Colonic mucosa (tissue), 4 donors: ENCODE data around the gene SIGLEC6. TPM values are rescaled to one million over a fixed set of nuclear protein-coding genes. Genes with fewer than 3 reads are reported as not detected.

Experiments used
- DNase-seq: peaks from one replicate; pipeline ENCODE4 v3.0.0-alpha.2; 2020
- H3K27ac ChIP-seq: fragments of 200-600 bp; one replicate; pipeline ENCODE4 v1.8.0; 2021
- H3K27me3 ChIP-seq: fragments of 200-600 bp; one replicate; pipeline ENCODE4 v1.8.0; 2021
- H3K36me3 ChIP-seq: fragments of 200-600 bp; one replicate; pipeline ENCODE4 v1.8.0; 2021
- H3K4me1 ChIP-seq: fragments of 200-600 bp; one replicate; pipeline ENCODE4 v1.8.0; 2021; ENCODE audit warnings: mild to moderate bottlenecking
- H3K4me3 ChIP-seq: fragments of 200-600 bp; one replicate; pipeline ENCODE4 v1.8.0; 2021
- H3K9ac ChIP-seq, 2 donors: one replicate each; pipeline ENCODE4 v1.7.0; 2013; ENCODE audit warnings: control low read depth in 2 of 2, low read depth in 2 of 2, low read length in 2 of 2
- H3K9me3 ChIP-seq: fragments of 200-600 bp; one replicate; pipeline ENCODE4 v1.8.0; 2021
- intact Hi-C: fragments of 100-400 bp; cut with DNase I; formaldehyde crosslinking; loops from one replicate; pipeline ENCODE4 v1.14.1; 2022
- total RNA-seq, 2 donors: library from RNA; stranded (reverse); fragmentation: NEBNext Ultra II Directional in 1 of 2; extraction: Animal tissue kit (Norgen Biotek cat#: 25700) in 1 of 2; gene quantifications; one replicate each; pipeline ENCODE4 v1.2.1, GENCODE V29; 2021
- TF ChIP-seq, protein P1 (sequence below): fragments of 200-600 bp; IDR thresholded peaks from one replicate; pipeline ENCODE4 v1.8.0; 2022; ENCODE audit warnings: antibody characterized with exemption, mild to moderate bottlenecking
- donor health status: healthy.
- donor health status: DM: no; HTN: no; CAD: no.
- donor health status: DM: no; HTN: no; CAD: no.

SIGLEC6 gene
- total RNA-seq, result 1 to 10 TPM in 1 of 2 donors, under 1 TPM in 1; 0.98 to 1.9 TPM

DNA sequence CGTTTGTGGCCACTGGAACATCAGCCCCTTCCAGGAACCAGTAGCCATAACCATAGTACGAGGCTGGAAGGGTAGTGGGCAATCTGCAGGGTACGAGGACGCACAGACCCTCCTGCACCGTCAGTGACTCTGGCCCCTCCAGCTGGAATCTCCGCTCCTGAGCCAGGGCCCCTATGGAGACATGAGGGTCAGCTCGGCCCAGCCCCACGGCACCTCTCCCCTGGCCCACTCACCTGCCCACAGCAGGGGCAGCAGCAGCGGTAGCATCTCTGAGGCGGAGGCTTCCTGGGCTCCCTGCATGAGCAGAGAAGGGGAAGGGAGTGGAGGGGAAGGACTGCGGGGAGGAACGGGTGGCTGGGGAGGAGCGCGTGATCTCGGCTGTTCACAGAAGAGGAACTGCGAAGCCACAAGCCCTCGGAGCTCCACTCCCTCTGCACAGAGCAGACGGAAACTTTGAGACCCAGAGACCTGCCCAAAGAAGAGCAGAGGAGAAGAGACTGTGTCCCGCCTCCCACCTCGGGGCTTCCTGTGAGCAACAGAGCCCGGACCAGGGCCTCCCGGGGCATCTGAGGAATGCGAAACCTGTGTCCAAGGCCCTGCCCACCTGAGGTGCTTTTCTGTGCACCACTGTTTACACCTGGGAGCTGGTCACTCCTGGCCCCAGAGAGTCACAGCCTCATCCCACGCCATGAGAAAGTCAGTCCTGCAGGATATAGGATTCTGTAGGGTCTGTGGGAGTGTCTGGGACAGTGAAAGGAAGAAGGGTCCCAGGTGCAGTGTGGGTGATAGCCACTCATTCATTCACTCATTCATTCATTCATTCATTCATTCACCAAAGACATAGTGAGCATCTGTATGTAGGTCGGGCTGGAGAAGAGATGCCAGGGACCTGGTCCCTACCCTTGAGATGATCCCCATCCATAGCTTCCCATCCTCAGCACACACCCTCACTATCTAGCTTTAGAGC, at the start of gene SIGLEC6:
Gene SIGLEC6 (minus strand): TSS at position 322 of the 967 bp plus-strand sequence. CDS start 22 bp downstream, at position 300.
- Histone ChIP-seq H3K4me3 (no peak within 1 kb of the TSS), H3K4me1 (no peaks in the 10 kb centered on the region), H3K9me3 (no peaks in the 10 kb centered on the region), H3K27me3 (no peaks in the 10 kb centered on the region), H3K9ac (no peak within 1 kb of the TSS), H3K36me3 (no peaks in the 10 kb centered on the region), H3K27ac (no peak within 1 kb of the TSS)
- TF ChIP-seq, protein P1, sequence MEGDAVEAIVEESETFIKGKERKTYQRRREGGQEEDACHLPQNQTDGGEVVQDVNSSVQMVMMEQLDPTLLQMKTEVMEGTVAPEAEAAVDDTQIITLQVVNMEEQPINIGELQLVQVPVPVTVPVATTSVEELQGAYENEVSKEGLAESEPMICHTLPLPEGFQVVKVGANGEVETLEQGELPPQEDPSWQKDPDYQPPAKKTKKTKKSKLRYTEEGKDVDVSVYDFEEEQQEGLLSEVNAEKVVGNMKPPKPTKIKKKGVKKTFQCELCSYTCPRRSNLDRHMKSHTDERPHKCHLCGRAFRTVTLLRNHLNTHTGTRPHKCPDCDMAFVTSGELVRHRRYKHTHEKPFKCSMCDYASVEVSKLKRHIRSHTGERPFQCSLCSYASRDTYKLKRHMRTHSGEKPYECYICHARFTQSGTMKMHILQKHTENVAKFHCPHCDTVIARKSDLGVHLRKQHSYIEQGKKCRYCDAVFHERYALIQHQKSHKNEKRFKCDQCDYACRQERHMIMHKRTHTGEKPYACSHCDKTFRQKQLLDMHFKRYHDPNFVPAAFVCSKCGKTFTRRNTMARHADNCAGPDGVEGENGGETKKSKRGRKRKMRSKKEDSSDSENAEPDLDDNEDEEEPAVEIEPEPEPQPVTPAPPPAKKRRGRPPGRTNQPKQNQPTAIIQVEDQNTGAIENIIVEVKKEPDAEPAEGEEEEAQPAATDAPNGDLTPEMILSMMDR, result no peak
- DNase-seq, result peak; percentile 30
- intact Hi-C loops, result no loop called here

DNA sequence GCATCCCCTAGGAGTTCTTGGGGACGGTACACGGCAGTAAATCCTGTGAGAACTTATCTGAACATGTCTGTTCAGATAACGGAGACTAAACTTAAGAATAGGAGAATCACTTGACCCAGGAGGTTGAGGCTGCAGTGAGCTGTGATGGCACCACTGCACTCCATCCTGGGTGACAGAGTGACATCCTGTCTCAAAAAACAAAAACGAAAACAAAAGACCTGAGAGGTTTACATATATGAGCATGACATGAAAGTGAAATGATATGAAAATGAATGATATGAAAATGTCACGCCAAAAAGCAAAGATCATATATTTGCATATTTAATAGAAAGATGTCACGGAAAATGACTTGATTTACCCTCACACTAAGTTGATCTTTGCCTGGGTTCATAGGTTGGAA, 45.4 kb upstream of the SIGLEC6 start:
- intact Hi-C loops, result no loop called here
- H3K4me3 ChIP-seq, result no peak overlapping the region
- H3K9ac ChIP-seq, result no peak overlapping the region
- no peaks in the 10 kb centered on the region for H3K27me3 ChIP-seq
- DNase-seq, result no peak
- TF ChIP-seq, protein P1, result no peak
- no peaks in the 10 kb centered on the region for H3K9me3 ChIP-seq
- H3K36me3 ChIP-seq, result no peaks in the 10 kb centered on the region
- H3K4me1 ChIP-seq, result peaks cover 6% of the 10 kb centered on the region
- H3K27ac ChIP-seq, result no peak overlapping the region

DNA sequence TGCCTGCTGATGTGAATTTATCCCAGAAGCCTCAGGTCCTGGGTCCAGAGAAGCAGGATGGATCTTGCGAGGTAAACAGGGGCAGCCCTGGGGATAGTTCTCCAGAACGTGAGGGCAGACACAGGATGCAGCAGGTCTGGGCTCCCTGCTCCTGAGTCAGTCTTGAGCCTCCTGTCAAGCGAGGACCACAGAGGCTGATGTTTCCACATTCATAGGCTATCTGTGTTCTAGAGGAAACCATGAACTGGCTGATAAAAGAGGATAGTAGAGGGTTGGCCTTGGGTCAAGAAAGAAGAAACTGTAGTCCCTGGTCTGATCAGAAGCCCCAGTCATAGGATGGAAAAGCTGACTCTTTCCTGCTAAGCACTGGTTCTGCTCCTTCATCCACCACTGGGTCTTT, 41.9 kb upstream of the SIGLEC6 start:
- Histone ChIP-seq H3K36me3 (no peaks in the 10 kb centered on the region), H3K27ac (no peak overlapping the region), H3K27me3 (no peaks in the 10 kb centered on the region), H3K4me3 (no peak overlapping the region), H3K9ac (no peak overlapping the region), H3K4me1 (peaks cover 9% of the 10 kb centered on the region), H3K9me3 (no peaks in the 10 kb centered on the region)
- intact Hi-C loops, result no loop called here
- no peak for DNase-seq
- TF ChIP-seq, protein P1, result no peak

DNA sequence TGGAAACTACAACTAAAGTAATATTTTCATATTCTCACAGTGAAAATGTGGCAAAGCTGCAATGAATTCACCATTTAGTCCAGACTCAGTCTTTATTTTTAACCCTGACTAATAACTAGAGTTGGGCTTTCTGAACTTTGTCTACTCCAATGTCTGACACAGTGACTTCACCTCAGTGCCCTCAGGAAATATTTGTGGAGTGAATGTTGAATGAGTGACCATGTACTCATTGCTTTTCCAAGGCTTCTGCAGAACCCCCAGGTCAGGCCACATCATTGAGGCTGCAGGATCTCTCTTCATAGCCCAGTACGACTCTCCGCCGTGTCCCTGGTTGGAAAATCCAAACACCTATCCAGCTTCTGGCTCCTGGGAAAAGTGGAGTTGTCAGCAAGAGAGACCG, 41.4 kb upstream of the SIGLEC6 start:
- intact Hi-C loops, result no loop called here
- H3K4me3 ChIP-seq, result no peak overlapping the region
- no peak for DNase-seq
- H3K9ac ChIP-seq, result no peak overlapping the region
- H3K4me1 ChIP-seq, result peaks cover 9% of the 10 kb centered on the region
- H3K27ac ChIP-seq, result no peak overlapping the region
- H3K9me3 ChIP-seq, result no peaks in the 10 kb centered on the region
- H3K27me3 ChIP-seq, result no peaks in the 10 kb centered on the region
- TF ChIP-seq, protein P1, result no peak
- no peaks in the 10 kb centered on the region for H3K36me3 ChIP-seq

DNA sequence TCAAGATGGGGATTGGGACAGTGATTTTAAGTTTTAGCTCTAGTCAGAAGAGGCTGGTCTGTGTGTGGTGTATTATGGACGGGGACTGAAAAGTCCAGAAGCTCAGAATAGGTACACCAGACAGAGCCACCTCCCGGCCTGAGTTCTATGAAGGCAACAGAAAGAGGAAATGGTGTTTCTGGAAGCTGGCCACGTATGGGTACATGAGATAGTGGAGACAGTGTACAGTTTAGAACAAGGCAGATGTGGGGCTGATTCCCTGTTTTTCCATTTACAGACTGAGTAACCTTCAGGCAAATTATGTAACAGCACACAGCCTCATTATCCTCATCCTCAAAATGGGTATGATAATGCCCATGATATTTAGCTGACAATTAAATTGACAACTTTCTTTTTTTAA, 40.9 kb upstream of the SIGLEC6 start:
- H3K27me3 ChIP-seq, result no peaks in the 10 kb centered on the region
- DNase-seq, result no peak
- peak overlapping the region; percentile 63 for H3K4me3 ChIP-seq
- TF ChIP-seq, protein P1, result no peak
- peaks cover 9% of the 10 kb centered on the region for H3K4me1 ChIP-seq
- H3K27ac ChIP-seq, result no peak overlapping the region
- intact Hi-C loops, result no loop called here
- H3K9me3 ChIP-seq, result no peaks in the 10 kb centered on the region
- no peaks in the 10 kb centered on the region for H3K36me3 ChIP-seq
- no peak overlapping the region for H3K9ac ChIP-seq
